Omental fat pad (tissue), 4 donors: ENCODE results near the gene SHANK3. TPM values are rescaled to one million over a fixed set of nuclear protein-coding genes. Genes with fewer than 3 reads are reported as not detected.

Experiments
- ATAC-seq: fragments of 150-250 bp; one replicate; pipeline ENCODE4 v1.9.1; 2016; ENCODE audit warnings: mild to moderate bottlenecking, moderate library complexity; ENCODE audit not compliant: low FRiP score
- DNase-seq: peaks from one replicate; pipeline ENCODE4 v3.0.0-alpha.2; 2019; ENCODE audit warnings: low spot score
- CTCF ChIP-seq, 3 donors: fragments of 450-650 bp; IDR thresholded peaks; one replicate each; pipeline ENCODE4 v1.5.1; 2016 to 2017; ENCODE audit warnings: antibody characterized with exemption in 3 of 3, mild to moderate bottlenecking in 3 of 3, moderate library complexity in 2 of 3
- total RNA-seq, 4 donors: library from RNA; depleted of rRNA; stranded (reverse); fragments of >200 nt; gene quantifications; one replicate each; pipeline ENCODE4 v1.1.0, GENCODE V29; 2016

The SHANK3 gene
- total RNA-seq, 4 donors from 2014 or later, result 3.3 to 61.3 (median 19.4) TPM

GRCh38 chr22:50701428-50702154, 29.0 kb downstream of the SHANK3 start:
- no peak for TF ChIP-seq CTCF (IDR thresholded peaks at IDR 0.05)
- no peak for DNase-seq
- no peak for ATAC-seq

GRCh38 chr22:50702261-50702671, 29.6 kb downstream of the SHANK3 start:
- TF ChIP-seq CTCF (IDR thresholded peaks at IDR 0.05), result no peak
- no peak for ATAC-seq
- DNase-seq, result no peak

- no peak for ATAC-seq
- no peak for TF ChIP-seq CTCF (IDR thresholded peaks at IDR 0.05)
- DNase-seq, result no peak
Observed at GRCh38 chr22:50702821-50703725, 30.4 kb downstream of the SHANK3 start.

GRCh38 chr22:50703726-50704509, 31.3 kb downstream of the SHANK3 start:
- ATAC-seq (no peak), DNase-seq (no peak)
- no peak for TF ChIP-seq CTCF (IDR thresholded peaks at IDR 0.05)

- ATAC-seq (no peak), DNase-seq (no peak)
- no peak for TF ChIP-seq CTCF (IDR thresholded peaks at IDR 0.05)
Observed at GRCh38 chr22:50704510-50705218, 32.0 kb downstream of the SHANK3 start.

GRCh38 chr22:50705219-50705691, 32.6 kb downstream of the SHANK3 start:
- TF ChIP-seq CTCF (IDR thresholded peaks at IDR 0.05), result no peak
- no peak for DNase-seq
- ATAC-seq, result no peak
